OCI-LY3 (cell line): ENCODE measurements around the gene ID3.

Source experiments
- H2AFZ ChIP-seq: fragments of 200-600, 300-600 bp; shearing (Covaris generic); 2 replicates; pipeline ENCODE4 v1.6.0; 2014; ENCODE audit warnings: antibody characterized with exemption, low read depth, low read length
- H3K27ac ChIP-seq: fragments of 200-600, 300-600 bp; sonication (generic); 2 replicates; pipeline ENCODE4 v1.5.1; 2014; ENCODE audit warnings: mild to moderate bottlenecking, low read length, moderate library complexity, mixed read lengths
- H3K27me3 ChIP-seq: fragments of 200-600, 300-600 bp; sonication (generic); 2 replicates; pipeline ENCODE4 v1.6.1; 2014; ENCODE audit warnings: low read depth, low read length, mixed read lengths
- H3K36me3 ChIP-seq: fragments of 200-600, 300-600 bp; sonication (generic); replicated peaks from 2 replicates; pipeline ENCODE3; 2014; ENCODE audit warnings: low read depth, low read length, mixed read lengths
- H3K4me1 ChIP-seq: fragments of 300-600, 200-600 bp; sonication (generic); 2 replicates; pipeline ENCODE4 v1.6.1; 2014; ENCODE audit warnings: low read length, mixed read lengths
- H3K4me2 ChIP-seq: fragments of 200-600, 300-600 bp; sonication (generic); 2 replicates; pipeline ENCODE4 v1.6.1; 2014; ENCODE audit warnings: low read length, mixed read lengths
- H3K4me3 ChIP-seq: fragments of 300-600, 200-600 bp; sonication (generic); 2 replicates; pipeline ENCODE4 v1.5.1; 2014; ENCODE audit warnings: antibody characterized with exemption, mild to moderate bottlenecking, low read length, moderate library complexity
- H3K79me2 ChIP-seq: fragments of 300-600, 200-600 bp; shearing (Covaris generic); 2 replicates; pipeline ENCODE4 v1.6.1; 2014; ENCODE audit warnings: mild to moderate bottlenecking, low read length, mixed read lengths
- H3K9ac ChIP-seq: fragments of 300-600, 200-600 bp; shearing (Covaris generic); 2 replicates; pipeline ENCODE4 v1.6.0; 2014; ENCODE audit warnings: mild to moderate bottlenecking, low read length, moderate library complexity
- H3K9me3 ChIP-seq: fragments of 200-600, 300-600 bp; shearing (Covaris generic); 2 replicates; pipeline ENCODE4 v1.6.1; 2014; ENCODE audit warnings: low read length, mixed read lengths; ENCODE audit not compliant: insufficient read depth
- H4K20me1 ChIP-seq: fragments of 200-600, 300-600 bp; sonication (generic); 2 replicates; pipeline ENCODE4 v1.6.1; 2016; ENCODE audit warnings: low read length, mixed read lengths; ENCODE audit not compliant: insufficient read depth
- CTCF ChIP-seq: fragments of 200-600, 300-600 bp; sonication (generic); IDR thresholded peaks from 2 replicates; pipeline ENCODE4 v1.5.1; 2014; ENCODE audit warnings: antibody characterized with exemption, low read length, low read depth
- EZH2phosphoT487 ChIP-seq: fragments of 200-600 bp; shearing (Covaris generic); IDR thresholded peaks from 2 replicates; pipeline ENCODE4 v1.6.1; 2018; ENCODE audit warnings: antibody characterized with exemption, mixed run types, low read depth

The ID3 gene

GRCh38 chr1:23564529-23565122 is 5.3 kb upstream of the ID3 start:
- Histone ChIP-seq H3K27me3 (peaks cover 31% of the 10 kb centered on the region), H4K20me1 (no peaks in the 10 kb centered on the region), H3K79me2 (no peaks in the 10 kb centered on the region), H3K36me3 (no peaks in the 10 kb centered on the region), H3K9me3 (no peaks in the 10 kb centered on the region), H2AFZ (no peak overlapping the region), H3K4me2 (no peak overlapping the region), H3K4me3 (no peak overlapping the region), H3K27ac (no peak overlapping the region), H3K4me1 (peaks cover 22% of the 10 kb centered on the region), H3K9ac (no peak overlapping the region)
- no peak for TF ChIP-seq EZH2phosphoT487
- no peak for TF ChIP-seq CTCF

GRCh38 chr1:23563755-23564374 is 4.6 kb upstream of the ID3 start:
- Histone ChIP-seq H3K27me3 (peaks cover 31% of the 10 kb centered on the region), H4K20me1 (no peaks in the 10 kb centered on the region), H3K36me3 (no peaks in the 10 kb centered on the region), H3K9ac (no peak overlapping the region), H3K9me3 (no peaks in the 10 kb centered on the region), H3K4me3 (no peak overlapping the region), H3K4me1 (peaks cover 22% of the 10 kb centered on the region), H3K4me2 (no peak overlapping the region), H2AFZ (no peak overlapping the region), H3K79me2 (no peaks in the 10 kb centered on the region), H3K27ac (no peak overlapping the region)
- TF ChIP-seq CTCF, result no peak
- TF ChIP-seq EZH2phosphoT487, result no peak

- TF ChIP-seq CTCF (no peak), EZH2phosphoT487 (no peak)
- Histone ChIP-seq H2AFZ (no peak overlapping the region), H3K79me2 (0 out of 2 replicates have a peak, but pooled peaks cover 3% of the 10 kb centered on the region), H3K27me3 (peaks cover 31% of the 10 kb centered on the region), H3K9ac (no peak overlapping the region), H3K4me2 (0 out of 2 replicates have a peak overlapping the region, but pooled peaks have one; percentile 61), H4K20me1 (no peaks in the 10 kb centered on the region), H3K4me3 (no peak overlapping the region), H3K36me3 (no peaks in the 10 kb centered on the region), H3K9me3 (no peaks in the 10 kb centered on the region), H3K27ac (no peak overlapping the region), H3K4me1 (peaks cover 24% of the 10 kb centered on the region)
These were observed 3.7 kb upstream of the ID3 start for GRCh38 chr1:23563003-23563402.

GRCh38 chr1:23562137-23562876 is 3.0 kb upstream of the ID3 start:
- peaks cover 4% of the 10 kb centered on the region for H3K36me3 ChIP-seq
- 0 out of 2 replicates have a peak, but pooled peaks cover 3% of the 10 kb centered on the region for H3K79me2 ChIP-seq
- no peak overlapping the region for H3K9ac ChIP-seq
- no peak overlapping the region for H2AFZ ChIP-seq
- H3K9me3 ChIP-seq, result no peaks in the 10 kb centered on the region
- H3K4me2 ChIP-seq, result peak overlapping the region; percentile 61
- peaks cover 31% of the 10 kb centered on the region for H3K4me1 ChIP-seq
- H4K20me1 ChIP-seq, result no peaks in the 10 kb centered on the region
- H3K27ac ChIP-seq, result no peak overlapping the region
- TF ChIP-seq EZH2phosphoT487 (no peak), CTCF (no peak)
- H3K27me3 ChIP-seq, result peaks cover 31% of the 10 kb centered on the region
- peak overlapping the region; percentile 26; the same call in 1 of the 2 replicates for H3K4me3 ChIP-seq
